ENCODE measurements around the gene DAPL1. TPM values are rescaled to one million over a fixed set of nuclear protein-coding genes. Genes with fewer than 3 reads are reported as not detected.

DAPL1 gene
- total RNA-seq: not detected in 2 replicates

DNA sequence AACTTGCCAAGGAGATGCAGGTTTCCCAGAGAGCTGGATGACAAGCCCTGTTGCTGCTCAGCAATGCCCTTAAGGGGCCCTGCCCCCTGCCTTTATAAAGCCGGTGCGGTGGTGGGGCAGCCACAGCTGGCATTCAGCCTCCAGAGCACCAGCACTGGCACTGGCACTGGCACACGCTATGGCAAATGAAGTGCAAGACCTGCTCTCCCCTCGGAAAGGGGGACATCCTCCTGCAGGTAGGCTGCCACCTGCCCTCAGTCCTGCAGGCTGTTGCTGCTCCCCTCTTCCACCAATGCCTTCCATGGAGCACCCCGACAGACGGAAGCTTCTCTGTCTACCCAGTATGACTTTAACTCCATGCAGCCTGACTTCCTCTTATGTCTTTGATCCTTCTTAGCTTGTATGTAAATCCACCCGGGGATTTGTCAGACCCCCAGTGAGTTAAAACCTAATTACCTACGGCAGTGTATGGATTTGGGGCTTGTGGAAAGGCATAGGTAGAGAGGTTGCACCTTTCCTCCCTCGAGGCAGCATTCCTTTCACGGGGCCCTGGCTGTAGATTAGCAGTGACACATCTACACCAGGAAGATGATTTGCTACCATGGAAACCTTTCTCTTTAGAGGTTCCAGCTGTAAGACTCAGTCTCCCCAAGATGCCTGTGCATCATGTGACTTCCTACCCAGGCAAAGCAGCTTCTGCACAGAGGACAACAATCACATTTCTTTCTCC, at the start of gene DAPL1:
TSS of gene DAPL1 (plus strand) at position 123 of the 730 bp plus-strand sequence. CDS start at position 179, 56 bp downstream.
- no peak for DNase-seq (ENCODE audit: low read depth)
- Histone ChIP-seq H3K4me3 (ENCODE audit: low read depth, low read length) (no peak within 1 kb of the TSS), H3K36me3 (ENCODE audit: control insufficient read depth, insufficient read depth, low read length) (no peaks in the 10 kb centered on the region), H3K27me3 (ENCODE audit: control insufficient read depth, insufficient read depth, low read length) (no peaks in the 10 kb centered on the region)
- TF ChIP-seq CTCF (IDR thresholded peaks at IDR 0.05; ENCODE audit: insufficient read depth, low read length, poor library complexity, severe bottlenecking): no peak

DNA sequence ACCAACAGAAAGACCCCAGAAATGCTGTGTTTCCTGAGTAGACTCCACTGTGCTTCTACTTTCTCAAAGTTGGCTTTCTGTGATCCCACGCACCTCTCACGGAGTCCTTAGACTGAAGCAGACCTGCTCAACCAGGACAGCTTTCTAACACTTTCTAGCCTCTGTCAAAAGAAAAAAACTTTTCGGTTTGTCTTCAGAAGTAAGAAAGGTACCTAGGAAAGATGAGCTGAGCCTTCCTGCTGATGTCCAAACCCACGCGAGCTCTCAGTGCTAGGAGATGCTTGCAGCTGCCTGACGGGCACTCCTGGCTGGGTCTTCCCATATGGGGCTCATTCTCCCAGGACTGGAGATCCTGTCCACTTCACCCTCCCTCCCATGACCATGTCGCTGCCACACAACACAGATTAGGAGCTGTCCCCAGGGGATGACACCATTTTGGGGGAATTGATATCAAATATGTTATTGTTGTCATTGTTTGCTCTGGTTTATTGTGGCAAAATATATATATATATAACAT, 49.2 kb upstream of the DAPL1 start:
- Histone ChIP-seq H3K27me3 (ENCODE audit: control insufficient read depth, insufficient read depth, low read length) (peaks cover 5% of the 10 kb centered on the region), H3K4me3 (ENCODE audit: low read depth, low read length) (no peak overlapping the region), H3K36me3 (ENCODE audit: control insufficient read depth, insufficient read depth, low read length) (no peaks in the 10 kb centered on the region)
- TF ChIP-seq CTCF (IDR thresholded peaks at IDR 0.05; ENCODE audit: insufficient read depth, low read length, poor library complexity, severe bottlenecking): no peak
- DNase-seq (ENCODE audit: low read depth): no peak

DNA sequence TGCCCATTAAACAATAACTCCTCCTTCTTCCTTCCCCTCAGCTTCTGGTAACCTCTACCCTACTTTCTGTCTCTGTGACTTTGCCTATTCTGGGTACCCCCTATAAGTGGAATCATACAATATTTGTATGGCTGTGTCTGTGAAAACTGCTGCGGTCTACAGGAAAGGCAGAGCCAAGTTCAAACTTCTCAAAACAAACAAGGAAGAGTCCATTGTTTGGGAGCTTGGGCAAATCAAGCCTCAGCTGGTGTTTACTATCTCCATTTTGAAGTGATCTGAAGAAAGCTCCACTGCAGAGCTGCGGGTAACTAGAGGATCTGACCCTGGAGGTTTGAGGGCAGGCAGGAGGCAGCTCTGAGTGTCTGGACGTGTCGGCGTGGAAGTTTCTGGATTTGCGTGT, 48.6 kb upstream of the DAPL1 start:
- Histone ChIP-seq H3K4me3 (ENCODE audit: low read depth, low read length) (no peak overlapping the region), H3K27me3 (ENCODE audit: control insufficient read depth, insufficient read depth, low read length) (peaks cover 5% of the 10 kb centered on the region), H3K36me3 (ENCODE audit: control insufficient read depth, insufficient read depth, low read length) (no peaks in the 10 kb centered on the region)
- TF ChIP-seq CTCF (IDR thresholded peaks at IDR 0.05; ENCODE audit: insufficient read depth, low read length, poor library complexity, severe bottlenecking): no peak
- DNase-seq (ENCODE audit: low read depth): no peak

DNA sequence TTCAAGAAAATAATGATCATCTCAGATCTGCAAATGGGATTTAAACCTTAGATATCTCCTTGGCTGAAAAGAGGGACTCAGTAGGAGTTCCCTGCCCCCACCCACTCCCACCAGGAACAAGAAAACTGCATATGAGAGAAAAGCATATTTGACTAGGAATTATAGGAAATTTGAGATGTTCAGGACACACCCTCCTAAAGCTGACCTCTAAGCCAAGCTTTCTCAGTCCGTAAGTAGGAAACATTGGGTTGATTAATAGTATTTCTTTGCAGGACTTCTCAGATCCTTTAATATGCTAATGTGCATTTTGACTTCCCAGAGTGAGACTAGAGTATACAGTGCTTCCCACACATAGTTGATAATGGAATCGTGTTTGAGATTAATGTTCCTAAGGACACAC, 47.8 kb upstream of the DAPL1 start:
- Histone ChIP-seq H3K36me3 (ENCODE audit: control insufficient read depth, insufficient read depth, low read length) (no peaks in the 10 kb centered on the region), H3K4me3 (ENCODE audit: low read depth, low read length) (no peak overlapping the region), H3K27me3 (ENCODE audit: control insufficient read depth, insufficient read depth, low read length) (peaks cover 5% of the 10 kb centered on the region)
- no peak for TF ChIP-seq CTCF (IDR thresholded peaks at IDR 0.05; ENCODE audit: insufficient read depth, low read length, poor library complexity, severe bottlenecking)
- no peak for DNase-seq (ENCODE audit: low read depth)

GRCh38 chr2:158748926-158749590, 46.1 kb upstream of the DAPL1 start:
- no peak for DNase-seq (ENCODE audit: low read depth)
- Histone ChIP-seq H3K27me3 (ENCODE audit: control insufficient read depth, insufficient read depth, low read length) (peaks cover 5% of the 10 kb centered on the region), H3K36me3 (ENCODE audit: control insufficient read depth, insufficient read depth, low read length) (no peaks in the 10 kb centered on the region), H3K4me3 (ENCODE audit: low read depth, low read length) (no peak overlapping the region)
- no peak for TF ChIP-seq CTCF (IDR thresholded peaks at IDR 0.05; ENCODE audit: insufficient read depth, low read length, poor library complexity, severe bottlenecking)
